ENCODE measurements around the gene CCNL2.
"Not testable (repeated sequence)": the region's sequence is repeated elsewhere in the genome, so short reads cannot be mapped to it uniquely, and the experiment has no call there.

DNA sequence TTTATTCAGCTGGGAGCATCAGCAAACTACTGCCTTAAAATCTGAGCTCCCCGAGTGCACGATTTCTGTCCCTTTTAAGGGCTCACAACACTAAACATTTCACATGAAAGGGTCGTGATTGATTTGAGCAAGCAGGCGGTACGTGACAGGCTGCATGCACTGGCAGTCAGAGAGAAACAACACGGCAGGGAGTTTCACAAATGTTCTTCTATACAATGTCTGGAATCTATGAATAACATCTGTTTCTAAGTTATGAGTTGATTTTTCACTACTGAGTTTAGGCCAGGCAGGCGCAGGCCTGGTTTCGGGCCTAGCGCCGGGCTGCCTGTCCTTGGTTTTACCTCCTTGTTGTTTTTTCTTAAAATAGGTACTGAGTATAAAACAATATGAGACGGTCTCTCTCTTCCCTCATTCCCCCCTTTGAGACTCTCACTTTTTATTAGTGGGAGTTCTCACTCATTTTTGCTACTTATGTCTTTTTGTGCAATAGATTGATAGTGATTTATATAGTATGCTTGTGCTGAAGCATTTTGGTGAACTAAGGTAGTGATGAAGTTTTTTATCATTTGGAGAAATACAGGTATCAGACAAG lies 13.3 kb upstream of the CCNL2 start:
- TF ChIP-seq, protein P1, sequence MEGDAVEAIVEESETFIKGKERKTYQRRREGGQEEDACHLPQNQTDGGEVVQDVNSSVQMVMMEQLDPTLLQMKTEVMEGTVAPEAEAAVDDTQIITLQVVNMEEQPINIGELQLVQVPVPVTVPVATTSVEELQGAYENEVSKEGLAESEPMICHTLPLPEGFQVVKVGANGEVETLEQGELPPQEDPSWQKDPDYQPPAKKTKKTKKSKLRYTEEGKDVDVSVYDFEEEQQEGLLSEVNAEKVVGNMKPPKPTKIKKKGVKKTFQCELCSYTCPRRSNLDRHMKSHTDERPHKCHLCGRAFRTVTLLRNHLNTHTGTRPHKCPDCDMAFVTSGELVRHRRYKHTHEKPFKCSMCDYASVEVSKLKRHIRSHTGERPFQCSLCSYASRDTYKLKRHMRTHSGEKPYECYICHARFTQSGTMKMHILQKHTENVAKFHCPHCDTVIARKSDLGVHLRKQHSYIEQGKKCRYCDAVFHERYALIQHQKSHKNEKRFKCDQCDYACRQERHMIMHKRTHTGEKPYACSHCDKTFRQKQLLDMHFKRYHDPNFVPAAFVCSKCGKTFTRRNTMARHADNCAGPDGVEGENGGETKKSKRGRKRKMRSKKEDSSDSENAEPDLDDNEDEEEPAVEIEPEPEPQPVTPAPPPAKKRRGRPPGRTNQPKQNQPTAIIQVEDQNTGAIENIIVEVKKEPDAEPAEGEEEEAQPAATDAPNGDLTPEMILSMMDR (IDR thresholded peaks at IDR 0.05), result not testable (repeated sequence)
- TF ChIP-seq POLR2A, EP300 (IDR thresholded peaks at IDR 0.05): not testable (repeated sequence)

Data from ovary (tissue), 3 donors.